Measurements from ENCODE around the gene LIN54.
"Not testable (repeated sequence)": the region's sequence is repeated elsewhere in the genome, so short reads cannot be mapped to it uniquely, and the experiment has no call there.

The LIN54 gene

GRCh38 chr4:83010522-83011318, at the start of gene LIN54:
LIN54 (minus strand) TSS chr4:83010823; CDS start chr4:82984844, 25,979 bp downstream.
- in situ Hi-C loops (cut with HindIII; ENCODE audit: low pct_unique_long_range_greater_than_20kb, low sequenced_read_pairs): no loop called here
- no peak for TF ChIP-seq JUND (IDR thresholded peaks at IDR 0.05; ENCODE audit: low read depth)
- DNase-seq (ENCODE audit: low read depth in 1 of 2, low spot score in 1 of 2): peak; percentile 52 to 69

- peak; percentile 1 to 11 for DNase-seq (ENCODE audit: low read depth in 1 of 2, low spot score in 1 of 2)
- in situ Hi-C loops (cut with HindIII; ENCODE audit: low pct_unique_long_range_greater_than_20kb, low sequenced_read_pairs): no loop called here
- no peak for TF ChIP-seq JUND (IDR thresholded peaks at IDR 0.05; ENCODE audit: low read depth)
Measured at GRCh38 chr4:83054928-83055327, 44.3 kb upstream of the LIN54 start.

- in situ Hi-C loops (cut with HindIII; ENCODE audit: low pct_unique_long_range_greater_than_20kb, low sequenced_read_pairs); DNase-seq (ENCODE audit: low read depth in 1 of 2, low spot score in 1 of 2): not testable (repeated sequence)
Measured at GRCh38 chr4:83048781-83049180, 38.2 kb upstream of the LIN54 start.

- DNase-seq (ENCODE audit: low read depth in 1 of 2, low spot score in 1 of 2): no peak
- no peak for TF ChIP-seq JUND (IDR thresholded peaks at IDR 0.05; ENCODE audit: low read depth)
- in situ Hi-C loops (cut with HindIII; ENCODE audit: low pct_unique_long_range_greater_than_20kb, low sequenced_read_pairs): no loop called here
Measured at GRCh38 chr4:83046693-83047473, 36.3 kb upstream of the LIN54 start.

- no peak for TF ChIP-seq JUND (IDR thresholded peaks at IDR 0.05; ENCODE audit: low read depth)
- no peak for DNase-seq (ENCODE audit: low read depth in 1 of 2, low spot score in 1 of 2)
- in situ Hi-C loops (cut with HindIII; ENCODE audit: low pct_unique_long_range_greater_than_20kb, low sequenced_read_pairs): no loop called here
Measured at GRCh38 chr4:83043801-83044407, 33.3 kb upstream of the LIN54 start.

GRCh38 chr4:83043157-83043556, 32.5 kb upstream of the LIN54 start:
- in situ Hi-C loops (cut with HindIII; ENCODE audit: low pct_unique_long_range_greater_than_20kb, low sequenced_read_pairs): not testable (repeated sequence)

GRCh38 chr4:83040269-83040668, 29.6 kb upstream of the LIN54 start:
- in situ Hi-C loops (cut with HindIII; ENCODE audit: low pct_unique_long_range_greater_than_20kb, low sequenced_read_pairs): no loop called here
- TF ChIP-seq JUND (IDR thresholded peaks at IDR 0.05; ENCODE audit: low read depth): no peak
- no peak for DNase-seq (ENCODE audit: low read depth in 1 of 2, low spot score in 1 of 2)

More at GRCh38 chr4:83043157-83043556, 32.5 kb upstream of the LIN54 start:
- not testable (repeated sequence) for DNase-seq (ENCODE audit: low read depth in 1 of 2, low spot score in 1 of 2)

- TF ChIP-seq JUND (IDR thresholded peaks at IDR 0.05; ENCODE audit: low read depth): no peak
- DNase-seq (ENCODE audit: low read depth in 1 of 2, low spot score in 1 of 2): no peak
- in situ Hi-C loops (cut with HindIII; ENCODE audit: low pct_unique_long_range_greater_than_20kb, low sequenced_read_pairs): no loop called here
Measured at GRCh38 chr4:83036991-83037665, 26.5 kb upstream of the LIN54 start.

- in situ Hi-C loops (cut with HindIII; ENCODE audit: low pct_unique_long_range_greater_than_20kb, low sequenced_read_pairs): no loop called here
- no peak for TF ChIP-seq JUND (IDR thresholded peaks at IDR 0.05; ENCODE audit: low read depth)
- DNase-seq (ENCODE audit: low read depth in 1 of 2, low spot score in 1 of 2): peak; percentile 69 to 99
Measured at GRCh38 chr4:83034630-83035494, 24.2 kb upstream of the LIN54 start, which contains the start of gene COPS4. COPS4 (plus strand) TSS chr4:83035183; CDS start chr4:83035225, 42 bp downstream.

GRCh38 chr4:83029688-83030087, 19.1 kb upstream of the LIN54 start:
- no peak for DNase-seq (ENCODE audit: low read depth in 1 of 2, low spot score in 1 of 2)
- in situ Hi-C loops (cut with HindIII; ENCODE audit: low pct_unique_long_range_greater_than_20kb, low sequenced_read_pairs): no loop called here
- no peak for TF ChIP-seq JUND (IDR thresholded peaks at IDR 0.05; ENCODE audit: low read depth)

- TF ChIP-seq JUND (IDR thresholded peaks at IDR 0.05; ENCODE audit: low read depth): no peak
- in situ Hi-C loops (cut with HindIII; ENCODE audit: low pct_unique_long_range_greater_than_20kb, low sequenced_read_pairs): no loop called here
Measured at GRCh38 chr4:83028976-83029375, 18.4 kb upstream of the LIN54 start.

More at GRCh38 chr4:83028976-83029375, 18.4 kb upstream of the LIN54 start:
- DNase-seq (ENCODE audit: low read depth in 1 of 2, low spot score in 1 of 2): no peak
